ENCODE measurements around the gene SRMS. TPM values are rescaled to one million over a fixed set of nuclear protein-coding genes. Genes with fewer than 3 reads are reported as not detected.
A peak's percentile ranks its signal among the peaks of the same experiment; 100 is the strongest.

SRMS gene
- total and polyA plus RNA-seq, 2 of the 13 experiments (the other 11 are each of a cell fraction or from before 2014, with no cell fraction given) = not detected

DNA sequence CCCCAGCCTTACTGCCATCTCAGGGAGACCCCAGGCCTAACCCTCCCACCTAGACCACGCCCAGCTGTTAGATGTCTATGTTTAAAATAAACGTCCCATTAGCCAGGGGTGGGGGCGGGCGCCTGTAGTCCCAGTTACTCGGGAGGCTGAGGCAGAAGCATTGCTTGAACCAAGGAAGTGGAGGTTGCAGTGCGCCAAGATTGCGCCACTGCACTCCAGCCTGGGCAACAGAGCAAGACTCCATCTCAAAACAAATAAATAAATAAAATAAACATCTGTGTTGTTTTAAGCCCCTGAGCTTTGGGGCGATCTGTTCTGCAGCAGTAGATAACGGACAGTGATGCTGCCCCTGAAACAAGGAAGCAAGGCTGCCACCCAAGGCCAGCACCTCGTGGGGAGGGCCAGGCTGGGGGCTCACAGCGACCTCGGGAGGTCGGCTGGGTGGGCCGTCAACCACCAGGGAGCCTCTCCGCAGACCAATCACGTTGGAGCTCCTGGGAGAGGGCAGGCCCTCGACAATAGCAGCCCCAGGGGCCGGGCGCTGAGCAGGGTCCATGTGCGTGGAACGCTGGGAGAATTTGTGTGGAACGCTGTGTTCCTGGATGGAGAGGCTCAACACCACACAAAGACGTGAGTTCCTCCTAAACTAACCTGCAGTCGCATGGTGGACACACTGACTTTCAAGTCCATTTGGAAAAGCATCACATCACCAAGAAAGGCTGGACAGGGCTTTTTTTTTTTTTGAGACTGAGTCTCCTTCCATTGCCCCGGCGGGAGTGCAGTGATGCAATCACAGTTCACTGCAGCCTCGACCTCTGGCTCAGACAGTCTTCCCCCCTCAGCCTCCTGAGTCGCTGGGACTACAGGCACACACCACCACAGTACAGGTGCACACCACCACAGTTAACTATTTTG, 27.5 kb upstream of the SRMS start (continued):
- no peak for TF ChIP-seq NONO (IDR thresholded peaks at IDR 0.05)
- TF ChIP-seq NONO (CRISPR knock-in tag; conservative IDR thresholded peaks at IDR 0.05) = 0 out of 2 replicates have a peak, but pooled peaks have one; percentile 38
- no peak for TF ChIP-seq ZNF251 (CRISPR knock-in tag; IDR thresholded peaks at IDR 0.05)
- TF ChIP-seq MAZ (IDR thresholded peaks at IDR 0.05; ENCODE audit: borderline replicate concordance, low read depth, low read length) = no peak
- TF ChIP-seq MAZ (CRISPR knock-in tag; IDR thresholded peaks at IDR 0.05; ENCODE audit: low read depth) = peak; percentile 67
- no peak for TF ChIP-seq ZBTB20 (CRISPR knock-in tag; IDR thresholded peaks at IDR 0.05; ENCODE audit: borderline replicate concordance, low read depth)
- no peak for TF ChIP-seq NFKB2 (CRISPR knock-in tag; IDR thresholded peaks at IDR 0.05; ENCODE audit: borderline replicate concordance)
- no peak for TF ChIP-seq ZC3H13 (CRISPR knock-in tag; IDR thresholded peaks at IDR 0.05)
- TF ChIP-seq MED13 (CRISPR knock-in tag; IDR thresholded peaks at IDR 0.05) = no peak; the same call in 1 of the 2 replicates
- 0 out of 2 replicates have a peak, but pooled peaks have one; percentile 61 for TF ChIP-seq DMAP1 (CRISPR knock-in tag; IDR thresholded peaks at IDR 0.05)
- TF ChIP-seq, protein P1, sequence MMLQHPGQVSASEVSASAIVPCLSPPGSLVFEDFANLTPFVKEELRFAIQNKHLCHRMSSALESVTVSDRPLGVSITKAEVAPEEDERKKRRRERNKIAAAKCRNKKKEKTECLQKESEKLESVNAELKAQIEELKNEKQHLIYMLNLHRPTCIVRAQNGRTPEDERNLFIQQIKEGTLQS (CRISPR knock-in tag; IDR thresholded peaks at IDR 0.05) = peak; percentile 85
- TF ChIP-seq, protein P2, sequence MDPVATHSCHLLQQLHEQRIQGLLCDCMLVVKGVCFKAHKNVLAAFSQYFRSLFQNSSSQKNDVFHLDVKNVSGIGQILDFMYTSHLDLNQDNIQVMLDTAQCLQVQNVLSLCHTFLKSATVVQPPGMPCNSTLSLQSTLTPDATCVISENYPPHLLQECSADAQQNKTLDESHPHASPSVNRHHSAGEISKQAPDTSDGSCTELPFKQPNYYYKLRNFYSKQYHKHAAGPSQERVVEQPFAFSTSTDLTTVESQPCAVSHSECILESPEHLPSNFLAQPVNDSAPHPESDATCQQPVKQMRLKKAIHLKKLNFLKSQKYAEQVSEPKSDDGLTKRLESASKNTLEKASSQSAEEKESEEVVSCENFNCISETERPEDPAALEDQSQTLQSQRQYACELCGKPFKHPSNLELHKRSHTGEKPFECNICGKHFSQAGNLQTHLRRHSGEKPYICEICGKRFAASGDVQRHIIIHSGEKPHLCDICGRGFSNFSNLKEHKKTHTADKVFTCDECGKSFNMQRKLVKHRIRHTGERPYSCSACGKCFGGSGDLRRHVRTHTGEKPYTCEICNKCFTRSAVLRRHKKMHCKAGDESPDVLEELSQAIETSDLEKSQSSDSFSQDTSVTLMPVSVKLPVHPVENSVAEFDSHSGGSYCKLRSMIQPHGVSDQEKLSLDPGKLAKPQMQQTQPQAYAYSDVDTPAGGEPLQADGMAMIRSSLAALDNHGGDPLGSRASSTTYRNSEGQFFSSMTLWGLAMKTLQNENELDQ (CRISPR knock-in tag; IDR thresholded peaks at IDR 0.05; ENCODE audit: borderline replicate concordance) = no peak
- TF ChIP-seq, protein P3, sequence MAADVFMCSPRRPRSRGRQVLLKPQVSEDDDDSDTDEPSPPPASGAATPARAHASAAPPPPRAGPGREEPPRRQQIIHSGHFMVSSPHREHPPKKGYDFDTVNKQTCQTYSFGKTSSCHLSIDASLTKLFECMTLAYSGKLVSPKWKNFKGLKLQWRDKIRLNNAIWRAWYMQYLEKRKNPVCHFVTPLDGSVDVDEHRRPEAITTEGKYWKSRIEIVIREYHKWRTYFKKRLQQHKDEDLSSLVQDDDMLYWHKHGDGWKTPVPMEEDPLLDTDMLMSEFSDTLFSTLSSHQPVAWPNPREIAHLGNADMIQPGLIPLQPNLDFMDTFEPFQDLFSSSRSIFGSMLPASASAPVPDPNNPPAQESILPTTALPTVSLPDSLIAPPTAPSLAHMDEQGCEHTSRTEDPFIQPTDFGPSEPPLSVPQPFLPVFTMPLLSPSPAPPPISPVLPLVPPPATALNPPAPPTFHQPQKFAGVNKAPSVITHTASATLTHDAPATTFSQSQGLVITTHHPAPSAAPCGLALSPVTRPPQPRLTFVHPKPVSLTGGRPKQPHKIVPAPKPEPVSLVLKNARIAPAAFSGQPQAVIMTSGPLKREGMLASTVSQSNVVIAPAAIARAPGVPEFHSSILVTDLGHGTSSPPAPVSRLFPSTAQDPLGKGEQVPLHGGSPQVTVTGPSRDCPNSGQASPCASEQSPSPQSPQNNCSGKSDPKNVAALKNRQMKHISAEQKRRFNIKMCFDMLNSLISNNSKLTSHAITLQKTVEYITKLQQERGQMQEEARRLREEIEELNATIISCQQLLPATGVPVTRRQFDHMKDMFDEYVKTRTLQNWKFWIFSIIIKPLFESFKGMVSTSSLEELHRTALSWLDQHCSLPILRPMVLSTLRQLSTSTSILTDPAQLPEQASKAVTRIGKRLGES (CRISPR knock-in tag; IDR thresholded peaks at IDR 0.05; ENCODE audit: borderline replicate concordance) = no peak
- no peak for TF ChIP-seq CENPT (CRISPR knock-in tag; IDR thresholded peaks at IDR 0.05; ENCODE audit: low read depth)
- TF ChIP-seq DNMT1 (CRISPR knock-in tag; IDR thresholded peaks at IDR 0.05) = no peak
- no peak for TF ChIP-seq ATF1 (CRISPR knock-in tag; IDR thresholded peaks at IDR 0.05)
- TF ChIP-seq, protein P4, sequence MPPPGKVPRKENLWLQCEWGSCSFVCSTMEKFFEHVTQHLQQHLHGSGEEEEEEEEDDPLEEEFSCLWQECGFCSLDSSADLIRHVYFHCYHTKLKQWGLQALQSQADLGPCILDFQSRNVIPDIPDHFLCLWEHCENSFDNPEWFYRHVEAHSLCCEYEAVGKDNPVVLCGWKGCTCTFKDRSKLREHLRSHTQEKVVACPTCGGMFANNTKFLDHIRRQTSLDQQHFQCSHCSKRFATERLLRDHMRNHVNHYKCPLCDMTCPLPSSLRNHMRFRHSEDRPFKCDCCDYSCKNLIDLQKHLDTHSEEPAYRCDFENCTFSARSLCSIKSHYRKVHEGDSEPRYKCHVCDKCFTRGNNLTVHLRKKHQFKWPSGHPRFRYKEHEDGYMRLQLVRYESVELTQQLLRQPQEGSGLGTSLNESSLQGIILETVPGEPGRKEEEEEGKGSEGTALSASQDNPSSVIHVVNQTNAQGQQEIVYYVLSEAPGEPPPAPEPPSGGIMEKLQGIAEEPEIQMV (CRISPR knock-in tag; IDR thresholded peaks at IDR 0.05; ENCODE audit: low read depth) = no peak
- TF ChIP-seq RXRA (CRISPR knock-in tag; IDR thresholded peaks at IDR 0.05) = 0 out of 2 replicates have a peak, but pooled peaks have one; percentile 51
- TF ChIP-seq SIX1 (CRISPR knock-in tag; IDR thresholded peaks at IDR 0.05; ENCODE audit: borderline replicate concordance) = no peak
- TF ChIP-seq, protein P5, sequence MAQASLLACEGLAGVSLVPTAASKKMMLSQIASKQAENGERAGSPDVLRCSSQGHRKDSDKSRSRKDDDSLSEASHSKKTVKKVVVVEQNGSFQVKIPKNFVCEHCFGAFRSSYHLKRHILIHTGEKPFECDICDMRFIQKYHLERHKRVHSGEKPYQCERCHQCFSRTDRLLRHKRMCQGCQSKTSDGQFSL (CRISPR knock-in tag; IDR thresholded peaks at IDR 0.05) = no peak
- TF ChIP-seq AGO2 (optimal IDR thresholded peaks at IDR 0.05; ENCODE audit: low read depth, low read length) = no peak
- peak; percentile 63; the same call in 1 of the 2 replicates for TF ChIP-seq HDAC2 (CRISPR knock-in tag; IDR thresholded peaks at IDR 0.05)
- TF ChIP-seq PHF20 (CRISPR knock-in tag; IDR thresholded peaks at IDR 0.05) = 0 out of 2 replicates have a peak, but pooled peaks have one; percentile 57
